ENCODE measurements around the gene OPA3. TPM values are rescaled to one million over a fixed set of nuclear protein-coding genes. Genes with fewer than 3 reads are reported as not detected.
A peak's percentile ranks its signal among the peaks of the same experiment; 100 is the strongest.

Gene OPA3
- polyA plus RNA-seq, 3 donors, result 4.4 to 6.9 (median 5.6) TPM

DNA sequence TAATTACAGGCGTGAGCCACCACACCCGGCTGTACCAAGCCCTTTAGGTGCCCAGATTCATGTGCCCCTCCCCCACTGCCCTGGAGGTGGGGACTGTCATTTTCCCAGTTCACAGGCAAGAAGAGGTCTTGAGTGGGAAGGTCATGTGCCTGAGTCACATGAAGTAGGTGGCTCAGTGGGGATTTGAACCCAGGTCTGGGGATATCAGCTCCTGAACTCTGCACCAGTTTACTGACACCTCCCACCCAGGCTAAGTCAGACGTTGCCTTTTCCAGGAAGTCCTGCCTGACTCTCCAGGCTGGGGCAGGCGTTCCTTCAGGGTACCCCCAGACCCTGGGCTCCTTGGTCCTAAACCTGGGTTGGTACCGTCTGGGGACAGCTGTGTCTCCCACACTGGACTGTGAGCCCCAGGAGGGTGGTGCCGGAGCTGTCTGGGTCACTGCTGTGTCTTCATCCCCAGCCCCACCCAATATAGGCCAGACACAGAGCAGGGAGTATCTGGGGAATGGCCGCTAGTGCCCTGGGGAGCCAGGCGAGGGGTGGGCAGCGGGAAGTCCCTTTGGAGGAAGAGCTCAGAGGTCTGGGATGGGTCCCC is 68.7 kb downstream of the OPA3 start:
- Mint-ChIP-seq H3K36me3 (peaks cover 52 to 86% of the 10 kb centered on the region in 2 donors), H3K9me3 (no peaks in the 10 kb centered on the region), H3K27me3 (ENCODE audit: low read depth in 3 of 3) (no peaks in the 10 kb centered on the region), H3K4me1 (peaks cover 75% of the 10 kb centered on the region), H3K4me3 (peak overlapping the region; percentile 74 to 80), H3K27ac (peak overlapping the region; percentile 97 to 99 (median 99))
- Histone ChIP-seq H3K4me3 (replicated peaks in 1 of 3; ENCODE audit: low read depth in 2 of 3, low read length in 3 of 3) (peak overlapping the region; percentile 2 to 100 (median 32)), H2AFZ (ENCODE audit: insufficient read depth, low read depth, low read length, poor library complexity, severe bottlenecking) (no peak overlapping the region), H3K9me3 (replicated peaks in 1 of 2; ENCODE audit: control insufficient read depth in 1 of 2, insufficient read depth in 1 of 2, low read length in 2 of 2) (no peaks in the 10 kb centered on the region), H3K27me3 (ENCODE audit: control insufficient read depth in 2 of 2, insufficient read depth in 2 of 2, low read length in 2 of 2) (no peaks in the 10 kb centered on the region), H3K9ac (ENCODE audit: insufficient read depth, low read length, poor library complexity, severe bottlenecking) (peak overlapping the region; percentile 68), H4K20me1 (ENCODE audit: insufficient read depth, low read length) (peaks cover 95% of the 10 kb centered on the region), H3K36me3 (replicated peaks in 1 of 2; ENCODE audit: control insufficient read depth in 1 of 2, insufficient read depth in 2 of 2, low read length in 2 of 2) (peaks cover 38 to 57% of the 10 kb centered on the region in 2 donors), H3K4me1 (ENCODE audit: control insufficient read depth in 1 of 2, insufficient read depth in 2 of 2, low read length in 2 of 2) (peaks cover 72 to 80% of the 10 kb centered on the region in 2 donors), H3K4me2 (replicated peaks; ENCODE audit: extremely low read depth, low read length, poor library complexity, severe bottlenecking) (peak overlapping the region; percentile 79), H3K27ac (ENCODE audit: low read depth in 1 of 2, low read length in 2 of 2) (peak overlapping the region; percentile 84 to 96), H3K79me2 (ENCODE audit: insufficient read depth, low read length) (peaks cover 94% of the 10 kb centered on the region)
- intact Hi-C loops (cut with micrococcal nuclease), result no loop called here
- WGBS (ENCODE audit: insufficient coverage), result 0% methylated on average over 4 of the region's 9 CpGs
- peak; percentile 49 to 71 (median 68) for DNase-seq
- TF ChIP-seq, protein P1, sequence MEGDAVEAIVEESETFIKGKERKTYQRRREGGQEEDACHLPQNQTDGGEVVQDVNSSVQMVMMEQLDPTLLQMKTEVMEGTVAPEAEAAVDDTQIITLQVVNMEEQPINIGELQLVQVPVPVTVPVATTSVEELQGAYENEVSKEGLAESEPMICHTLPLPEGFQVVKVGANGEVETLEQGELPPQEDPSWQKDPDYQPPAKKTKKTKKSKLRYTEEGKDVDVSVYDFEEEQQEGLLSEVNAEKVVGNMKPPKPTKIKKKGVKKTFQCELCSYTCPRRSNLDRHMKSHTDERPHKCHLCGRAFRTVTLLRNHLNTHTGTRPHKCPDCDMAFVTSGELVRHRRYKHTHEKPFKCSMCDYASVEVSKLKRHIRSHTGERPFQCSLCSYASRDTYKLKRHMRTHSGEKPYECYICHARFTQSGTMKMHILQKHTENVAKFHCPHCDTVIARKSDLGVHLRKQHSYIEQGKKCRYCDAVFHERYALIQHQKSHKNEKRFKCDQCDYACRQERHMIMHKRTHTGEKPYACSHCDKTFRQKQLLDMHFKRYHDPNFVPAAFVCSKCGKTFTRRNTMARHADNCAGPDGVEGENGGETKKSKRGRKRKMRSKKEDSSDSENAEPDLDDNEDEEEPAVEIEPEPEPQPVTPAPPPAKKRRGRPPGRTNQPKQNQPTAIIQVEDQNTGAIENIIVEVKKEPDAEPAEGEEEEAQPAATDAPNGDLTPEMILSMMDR (IDR thresholded peaks at IDR 0.05), result no peak

DNA sequence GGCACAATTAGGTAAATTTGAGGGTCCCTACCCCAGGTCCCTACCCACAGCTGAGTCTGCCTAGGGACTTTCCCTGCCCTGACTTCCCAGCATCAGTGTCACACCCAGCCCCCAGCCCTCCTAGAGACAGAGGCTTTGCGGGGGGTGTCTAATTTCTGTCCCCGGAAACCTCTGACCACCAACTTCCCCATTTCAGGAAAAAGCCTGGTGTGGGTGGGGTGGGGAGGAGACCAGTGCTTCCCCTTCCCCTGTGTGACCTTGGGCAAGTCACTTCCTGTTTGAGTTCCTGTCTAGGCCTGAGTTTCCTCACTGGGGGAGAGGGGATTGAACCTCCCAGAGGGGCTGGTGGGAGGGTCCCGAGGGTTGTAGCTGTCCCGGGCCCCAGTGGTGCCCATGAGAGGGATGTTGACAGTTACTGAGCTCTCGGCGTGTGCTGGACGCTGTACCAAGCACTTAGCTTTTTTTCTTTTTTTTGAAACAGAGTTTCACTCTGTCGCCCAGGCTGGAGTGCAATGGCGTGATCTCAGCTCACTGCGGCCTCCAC is 69.4 kb downstream of the OPA3 start:
- Mint-ChIP-seq H3K36me3 (peaks cover 49 to 86% of the 10 kb centered on the region in 2 donors), H3K27ac (peak overlapping the region; percentile 97 to 99 (median 99)), H3K4me1 (peaks cover 75% of the 10 kb centered on the region), H3K4me3 (peak overlapping the region; percentile 74 to 80), H3K9me3 (no peaks in the 10 kb centered on the region), H3K27me3 (ENCODE audit: low read depth in 3 of 3) (no peaks in the 10 kb centered on the region)
- Histone ChIP-seq H3K9ac (ENCODE audit: insufficient read depth, low read length, poor library complexity, severe bottlenecking) (peak overlapping the region; percentile 68), H3K4me1 (ENCODE audit: control insufficient read depth in 1 of 2, insufficient read depth in 2 of 2, low read length in 2 of 2) (peaks cover 72 to 80% of the 10 kb centered on the region in 2 donors), H3K36me3 (replicated peaks in 1 of 2; ENCODE audit: control insufficient read depth in 1 of 2, insufficient read depth in 2 of 2, low read length in 2 of 2) (peaks cover 31 to 55% of the 10 kb centered on the region in 2 donors), H3K79me2 (ENCODE audit: insufficient read depth, low read length) (peaks cover 96% of the 10 kb centered on the region), H2AFZ (ENCODE audit: insufficient read depth, low read depth, low read length, poor library complexity, severe bottlenecking) (no peak overlapping the region), H3K9me3 (replicated peaks in 1 of 2; ENCODE audit: control insufficient read depth in 1 of 2, insufficient read depth in 1 of 2, low read length in 2 of 2) (no peaks in the 10 kb centered on the region), H3K27me3 (ENCODE audit: control insufficient read depth in 2 of 2, insufficient read depth in 2 of 2, low read length in 2 of 2) (no peaks in the 10 kb centered on the region), H4K20me1 (ENCODE audit: insufficient read depth, low read length) (peaks cover 95% of the 10 kb centered on the region), H3K27ac (ENCODE audit: low read depth in 1 of 2, low read length in 2 of 2) (peak overlapping the region; percentile 84 to 96), H3K4me3 (replicated peaks in 1 of 3; ENCODE audit: low read depth in 2 of 3, low read length in 3 of 3) (peak overlapping the region in 2 of 3 experiments; percentile 32 to 100), H3K4me2 (replicated peaks; ENCODE audit: extremely low read depth, low read length, poor library complexity, severe bottlenecking) (peak overlapping the region; percentile 79)
- intact Hi-C loops (cut with micrococcal nuclease), result no loop called here
- TF ChIP-seq, protein P1 (IDR thresholded peaks at IDR 0.05), result no peak
- WGBS (ENCODE audit: insufficient coverage), result 2% methylated on average over 8 of the region's 10 CpGs
- peak; percentile 97 to 99 (median 97) for DNase-seq

Data from CD14-positive monocyte (primary cell).